GM12801 (cell line): Measurements from ENCODE around the gene BTBD16.

Source experiments
- TF ChIP-seq, protein P1 (sequence below): IDR thresholded peaks from one replicate; pipeline ENCODE4 v1.5.1; 2011; ENCODE audit warnings: control low read depth; ENCODE audit not compliant: insufficient read length; ENCODE audit errors: extremely low read depth

Gene BTBD16

DNA sequence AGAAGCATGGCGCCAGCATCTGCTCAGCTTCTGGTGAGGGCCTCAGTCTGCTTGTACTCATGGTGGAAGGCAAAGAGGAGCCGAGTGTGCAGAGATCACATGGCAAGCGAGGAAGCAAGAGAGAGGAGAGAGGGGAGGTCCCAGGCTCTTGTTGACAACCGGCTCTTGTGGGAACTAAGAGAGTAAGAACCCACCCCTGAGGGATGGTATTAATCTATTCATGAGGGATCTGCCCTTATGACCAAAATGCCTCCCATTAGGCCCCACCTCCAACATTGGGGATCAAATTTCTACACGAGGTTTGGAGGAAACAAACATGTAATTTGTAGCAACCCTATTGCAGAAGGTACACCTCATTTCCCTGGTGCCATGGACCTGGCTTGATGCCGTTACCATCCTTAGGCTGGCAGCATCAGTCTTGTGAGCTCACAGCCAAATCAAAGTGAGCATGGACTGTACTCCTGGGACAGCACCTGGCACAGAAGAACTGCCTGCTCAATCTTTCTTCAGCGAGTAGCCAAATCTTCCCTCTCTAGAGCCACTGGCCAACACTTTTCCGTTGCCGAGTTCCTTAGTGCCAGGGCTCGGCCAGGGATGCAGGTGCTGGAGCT is 6.5 kb downstream of the BTBD16 start:
- TF ChIP-seq, protein P1, sequence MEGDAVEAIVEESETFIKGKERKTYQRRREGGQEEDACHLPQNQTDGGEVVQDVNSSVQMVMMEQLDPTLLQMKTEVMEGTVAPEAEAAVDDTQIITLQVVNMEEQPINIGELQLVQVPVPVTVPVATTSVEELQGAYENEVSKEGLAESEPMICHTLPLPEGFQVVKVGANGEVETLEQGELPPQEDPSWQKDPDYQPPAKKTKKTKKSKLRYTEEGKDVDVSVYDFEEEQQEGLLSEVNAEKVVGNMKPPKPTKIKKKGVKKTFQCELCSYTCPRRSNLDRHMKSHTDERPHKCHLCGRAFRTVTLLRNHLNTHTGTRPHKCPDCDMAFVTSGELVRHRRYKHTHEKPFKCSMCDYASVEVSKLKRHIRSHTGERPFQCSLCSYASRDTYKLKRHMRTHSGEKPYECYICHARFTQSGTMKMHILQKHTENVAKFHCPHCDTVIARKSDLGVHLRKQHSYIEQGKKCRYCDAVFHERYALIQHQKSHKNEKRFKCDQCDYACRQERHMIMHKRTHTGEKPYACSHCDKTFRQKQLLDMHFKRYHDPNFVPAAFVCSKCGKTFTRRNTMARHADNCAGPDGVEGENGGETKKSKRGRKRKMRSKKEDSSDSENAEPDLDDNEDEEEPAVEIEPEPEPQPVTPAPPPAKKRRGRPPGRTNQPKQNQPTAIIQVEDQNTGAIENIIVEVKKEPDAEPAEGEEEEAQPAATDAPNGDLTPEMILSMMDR = no peak

- TF ChIP-seq, protein P1 = no peak
Measured at GRCh38 chr10:122279725-122280141, 8.6 kb downstream of the BTBD16 start.

DNA sequence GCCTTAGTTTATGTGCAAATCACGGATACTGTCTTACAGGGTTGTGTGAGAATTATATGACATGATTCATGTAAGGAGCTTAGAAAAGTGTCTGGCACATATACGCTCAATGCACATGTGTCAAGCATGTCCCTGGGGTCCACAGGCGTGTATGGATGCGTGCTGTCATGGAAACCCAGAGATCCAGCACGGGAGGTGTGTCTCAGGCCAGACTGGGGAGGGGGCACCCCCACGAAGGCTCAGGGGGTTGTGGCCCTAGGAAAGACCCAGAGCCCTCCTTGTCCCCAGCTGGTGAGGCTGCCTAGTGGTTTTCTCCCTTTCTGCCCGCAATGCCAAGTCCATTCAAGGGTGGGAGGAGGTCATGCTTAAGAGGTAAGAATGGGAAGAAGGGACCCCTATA is 9.1 kb downstream of the BTBD16 start:
- TF ChIP-seq, protein P1 = no peak

- TF ChIP-seq, protein P1 = no peak
Measured at GRCh38 chr10:122281018-122281626, 10.0 kb downstream of the BTBD16 start.

DNA sequence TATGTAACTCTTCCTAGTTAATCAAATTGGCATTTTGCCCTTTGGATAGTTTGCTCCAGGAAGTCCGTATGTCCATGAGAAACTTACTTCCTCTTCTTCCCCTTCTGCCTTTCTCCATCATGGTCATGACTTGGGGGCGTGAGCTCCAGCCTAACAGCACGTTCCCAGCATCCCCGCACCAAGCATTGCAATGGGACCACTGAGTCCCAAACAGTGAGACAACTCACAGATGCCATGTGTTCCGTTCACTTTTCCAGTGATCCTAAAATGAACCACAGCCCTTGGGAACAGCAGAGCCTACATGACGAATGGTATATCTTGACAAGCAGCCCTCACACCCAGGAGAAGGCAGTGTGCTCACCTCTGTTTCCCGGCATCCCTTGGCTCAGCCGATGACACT is 10.7 kb downstream of the BTBD16 start:
- TF ChIP-seq, protein P1 = no peak

- TF ChIP-seq, protein P1 = no peak
Measured at GRCh38 chr10:122282253-122282671, 11.2 kb downstream of the BTBD16 start.

GRCh38 chr10:122282909-122283308 is 11.8 kb downstream of the BTBD16 start:
- TF ChIP-seq, protein P1 = no peak
